CD4-positive, alpha-beta T cell (primary cell): Measurements from ENCODE around the gene NXPE4. TPM values are rescaled to one million over a fixed set of nuclear protein-coding genes. Genes with fewer than 3 reads are reported as not detected.

Source experiments
- ATAC-seq: fragments of 200-7000 bp; cut with Tn5 transposase; one replicate; pipeline ENCODE4 v1.10.0; 2022; ENCODE audit warnings: mild to moderate bottlenecking; ENCODE audit not compliant: poor library complexity
- CTCF ChIA-PET: fragments of 350-600 bp; sonication (Branson Sonifier 250); formaldehyde crosslinking; loops from one replicate; lab custom pipeline; 2021; ENCODE audit warnings: antibody characterized with exemption, inconsistent platforms; lab: Charles Lee
- POLR2A ChIA-PET: fragments of 350-600 bp; sonication (Branson Sonifier 250); formaldehyde crosslinking; loops from one replicate; lab custom pipeline; 2021; ENCODE audit warnings: antibody characterized with exemption, inconsistent platforms; lab: Charles Lee
- DNase-seq, 14 experiments: peaks; one replicate each; pipeline ENCODE4 v3.0.0-alpha.2; 2013 to 2020; ENCODE audit warnings: mixed read lengths in 2 of 14
- H3K27ac ChIP-seq, 2 donors: one replicate each; pipeline versions ENCODE4 v1.5.1 to v1.7.0; 2013; ENCODE audit warnings: low read length in 2 of 2, low read depth in 1 of 2, mild to moderate bottlenecking in 1 of 2
- H3K27me3 ChIP-seq, 2 experiments: 1 replicate in 1 of 2; 2 replicates in 1 of 2; pipeline versions ENCODE4 v1.6.1 to v1.7.0; 2013; ENCODE audit warnings: low read length in 2 of 2, control low read depth in 1 of 2, mild to moderate bottlenecking in 1 of 2, moderate library complexity in 1 of 2; ENCODE audit not compliant: insufficient read depth in 2 of 2, control insufficient read depth in 1 of 2
- H3K36me3 ChIP-seq: one replicate; pipeline ENCODE4 v1.6.1; 2013; ENCODE audit warnings: low read length, control low read depth; ENCODE audit not compliant: insufficient read depth
- H3K4me1 ChIP-seq: one replicate; pipeline ENCODE4 v1.6.1; 2013; ENCODE audit warnings: low read length, control low read depth; ENCODE audit not compliant: insufficient read depth
- H3K4me3 ChIP-seq: one replicate; pipeline ENCODE4 v1.5.1; 2013; ENCODE audit warnings: mild to moderate bottlenecking, low read length, moderate library complexity
- H3K9me3 ChIP-seq, 2 experiments: 1 replicate in 1 of 2; 2 replicates in 1 of 2; pipeline versions ENCODE4 v1.6.1 to v1.7.0; 2013; ENCODE audit warnings: low read length in 2 of 2, mild to moderate bottlenecking in 2 of 2, control low read depth in 1 of 2, moderate library complexity in 1 of 2; ENCODE audit not compliant: control insufficient read depth in 1 of 2, insufficient read depth in 1 of 2
- H3K27ac Mint-ChIP-seq: one replicate; pipeline ENCODE4 v1.8.0; 2020; ENCODE audit warnings: mixed read lengths
- H3K27me3 Mint-ChIP-seq: one replicate; pipeline ENCODE4 v1.8.0; 2021; ENCODE audit warnings: mixed read lengths
- H3K36me3 Mint-ChIP-seq: one replicate; pipeline ENCODE4 v1.8.0; 2021; ENCODE audit warnings: low read depth, mixed read lengths
- H3K4me1 Mint-ChIP-seq: one replicate; pipeline ENCODE4 v1.8.0; 2021; ENCODE audit warnings: low read depth, mixed read lengths
- H3K4me3 Mint-ChIP-seq: one replicate; pipeline ENCODE4 v1.8.0; 2020; ENCODE audit warnings: mild to moderate bottlenecking, mixed read lengths
- H3K9me3 Mint-ChIP-seq: one replicate; pipeline ENCODE4 v1.8.0; 2020; ENCODE audit warnings: mixed read lengths
- intact Hi-C, 2 experiments: fragments of 100-400 bp; cut with DNase I in 1 of 2; cut with micrococcal nuclease in 1 of 2; formaldehyde crosslinking; loops; one replicate each; pipeline versions ENCODE4 v1.15.1 to v1.9.0; 2023 to 2025; cut with DNase I, micrococcal nuclease
- total RNA-seq, 174 experiments: library from RNA in 2 of 174; stranded (reverse) in 2 of 174; gene quantifications; one replicate each; pipeline ENCODE4 v1.2.3 and lab custom pipeline; 2021 to 2026
- TF ChIP-seq, protein P1 (sequence below): fragments of 200-600 bp; IDR thresholded peaks from one replicate; pipeline ENCODE4 v1.8.0; 2022; ENCODE audit warnings: antibody characterized with exemption, mild to moderate bottlenecking

NXPE4 gene
- total RNA-seq, 2 experiments from 2014 or later = not detected

DNA sequence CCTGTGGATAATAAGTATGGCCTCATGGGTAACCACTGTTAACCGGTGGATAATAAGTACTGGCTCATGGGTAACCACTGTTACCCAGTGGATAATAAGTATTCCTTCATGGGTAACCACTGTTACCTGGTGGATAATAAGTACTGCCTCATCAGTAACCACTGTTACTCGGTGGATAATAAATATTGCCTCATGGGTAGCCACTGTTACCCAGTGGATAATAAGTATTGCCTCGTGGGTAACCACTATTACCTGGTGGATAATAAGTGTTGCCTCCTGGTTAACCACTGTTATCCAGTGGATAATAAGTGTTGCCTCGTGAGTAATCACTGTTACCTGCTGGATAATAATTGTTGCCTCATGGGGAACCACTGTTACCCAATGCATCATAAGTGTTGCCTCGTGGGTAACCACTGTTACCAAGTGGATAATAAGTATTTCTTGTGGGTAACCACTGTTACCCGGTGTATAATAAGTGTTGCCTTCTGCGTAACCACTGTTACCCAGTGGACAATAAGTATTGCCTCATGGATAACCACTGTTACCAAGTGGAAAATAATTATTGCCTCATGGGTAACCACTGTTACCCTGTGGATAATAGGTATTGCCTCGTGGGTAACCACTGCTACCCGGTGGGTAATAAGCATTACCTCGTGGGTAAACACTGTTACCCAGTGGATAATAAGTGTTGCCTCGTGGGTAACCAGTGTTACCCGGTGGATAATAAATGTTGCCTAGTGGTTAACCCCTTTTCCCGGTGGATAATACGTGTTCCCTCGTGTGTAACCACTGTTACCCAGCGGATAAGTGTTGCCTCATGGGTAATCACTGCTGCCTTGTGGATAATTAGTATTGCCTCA lies 26.6 kb upstream of the NXPE4 start:
- H3K4me3 ChIP-seq = no peak overlapping the region
- H3K27me3 ChIP-seq = no peaks in the 10 kb centered on the region
- POLR2A ChIA-PET = no interaction called here
- Mint-ChIP-seq H3K9me3 (no peaks in the 10 kb centered on the region), H3K4me3 (no peak overlapping the region), H3K4me1 (no peaks in the 10 kb centered on the region), H3K36me3 (no peaks in the 10 kb centered on the region), H3K27me3 (no peaks in the 10 kb centered on the region), H3K27ac (no peak overlapping the region)
- DNase-seq = no peak
- CTCF ChIA-PET = no interaction called here
- TF ChIP-seq, protein P1, sequence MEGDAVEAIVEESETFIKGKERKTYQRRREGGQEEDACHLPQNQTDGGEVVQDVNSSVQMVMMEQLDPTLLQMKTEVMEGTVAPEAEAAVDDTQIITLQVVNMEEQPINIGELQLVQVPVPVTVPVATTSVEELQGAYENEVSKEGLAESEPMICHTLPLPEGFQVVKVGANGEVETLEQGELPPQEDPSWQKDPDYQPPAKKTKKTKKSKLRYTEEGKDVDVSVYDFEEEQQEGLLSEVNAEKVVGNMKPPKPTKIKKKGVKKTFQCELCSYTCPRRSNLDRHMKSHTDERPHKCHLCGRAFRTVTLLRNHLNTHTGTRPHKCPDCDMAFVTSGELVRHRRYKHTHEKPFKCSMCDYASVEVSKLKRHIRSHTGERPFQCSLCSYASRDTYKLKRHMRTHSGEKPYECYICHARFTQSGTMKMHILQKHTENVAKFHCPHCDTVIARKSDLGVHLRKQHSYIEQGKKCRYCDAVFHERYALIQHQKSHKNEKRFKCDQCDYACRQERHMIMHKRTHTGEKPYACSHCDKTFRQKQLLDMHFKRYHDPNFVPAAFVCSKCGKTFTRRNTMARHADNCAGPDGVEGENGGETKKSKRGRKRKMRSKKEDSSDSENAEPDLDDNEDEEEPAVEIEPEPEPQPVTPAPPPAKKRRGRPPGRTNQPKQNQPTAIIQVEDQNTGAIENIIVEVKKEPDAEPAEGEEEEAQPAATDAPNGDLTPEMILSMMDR = no peak
- no peaks in the 10 kb centered on the region for H3K4me1 ChIP-seq
- peaks cover 0 to 9% of the 10 kb centered on the region in 2 experiments for H3K9me3 ChIP-seq
- ATAC-seq = no peak
- no peak overlapping the region for H3K27ac ChIP-seq
- intact Hi-C loops = no loop called here
- no peaks in the 10 kb centered on the region for H3K36me3 ChIP-seq

DNA sequence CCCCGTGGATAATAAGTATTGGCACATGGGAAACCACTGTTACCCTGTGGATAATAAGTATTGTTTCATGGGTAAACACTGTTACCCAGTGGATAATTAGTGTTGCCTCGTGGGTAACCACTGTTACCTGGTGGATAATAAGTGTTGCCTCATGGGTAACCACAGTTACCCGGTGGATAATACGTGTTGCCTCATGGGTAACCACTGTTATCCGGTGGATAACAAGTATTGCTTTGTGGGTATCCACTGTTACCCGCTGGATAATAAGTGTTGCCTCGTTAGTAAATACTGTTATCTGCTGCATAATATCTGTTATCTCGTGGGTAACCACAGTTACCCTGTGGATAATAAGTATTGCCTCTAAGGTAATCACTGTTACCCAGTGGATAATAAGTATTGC lies 25.5 kb upstream of the NXPE4 start:
- ATAC-seq (no peak), DNase-seq (no peak)
- no peaks in the 10 kb centered on the region for H3K9me3 Mint-ChIP-seq
- Histone ChIP-seq H3K4me3 (no peak overlapping the region), H3K36me3 (no peaks in the 10 kb centered on the region), H3K9me3 (peaks cover 0 to 7% of the 10 kb centered on the region in 2 experiments), H3K27ac (no peak overlapping the region), H3K4me1 (no peaks in the 10 kb centered on the region), H3K27me3 (no peaks in the 10 kb centered on the region)
- H3K4me1 Mint-ChIP-seq = no peaks in the 10 kb centered on the region
- POLR2A ChIA-PET = no interaction called here
- no peak overlapping the region for H3K4me3 Mint-ChIP-seq
- CTCF ChIA-PET = no interaction called here
- intact Hi-C loops = no loop called here
- H3K27me3 Mint-ChIP-seq = no peaks in the 10 kb centered on the region
- no peaks in the 10 kb centered on the region for H3K36me3 Mint-ChIP-seq
- TF ChIP-seq, protein P1 = no peak
- H3K27ac Mint-ChIP-seq = no peak overlapping the region

DNA sequence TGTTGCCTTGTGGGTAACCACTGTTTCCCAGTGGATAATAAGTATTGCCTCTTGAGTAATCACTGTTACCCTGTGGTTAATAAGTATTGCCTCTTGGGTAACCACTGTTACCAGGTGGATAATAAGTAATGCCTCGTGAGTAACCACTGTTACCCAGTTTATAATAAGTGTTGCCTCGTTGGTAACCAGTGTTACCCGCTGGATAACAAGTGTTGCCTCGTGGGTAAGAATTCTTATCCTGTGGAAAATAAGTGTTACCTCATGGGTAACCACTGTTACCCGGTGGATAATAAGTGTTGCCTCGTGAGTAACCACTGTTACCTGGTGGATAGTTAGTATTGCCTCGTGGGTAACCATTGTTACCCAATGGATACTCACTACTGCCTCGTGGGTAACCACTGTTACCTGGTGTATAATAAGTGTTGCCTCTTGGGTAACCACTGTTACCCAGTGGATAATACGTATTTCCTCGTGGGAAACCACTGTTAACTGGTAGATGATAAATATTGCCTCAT lies 24.1 kb upstream of the NXPE4 start:
- H3K9me3 Mint-ChIP-seq = no peaks in the 10 kb centered on the region
- no peaks in the 10 kb centered on the region for H3K9me3 ChIP-seq
- TF ChIP-seq, protein P1 = no peak
- DNase-seq (no peak), ATAC-seq (no peak)
- no peak overlapping the region for H3K4me3 ChIP-seq
- H3K27ac ChIP-seq = no peak overlapping the region
- intact Hi-C loops = no loop called here
- no peak overlapping the region for H3K4me3 Mint-ChIP-seq
- no peaks in the 10 kb centered on the region for H3K4me1 Mint-ChIP-seq
- no peaks in the 10 kb centered on the region for H3K27me3 ChIP-seq
- no peaks in the 10 kb centered on the region for H3K36me3 ChIP-seq
- CTCF ChIA-PET = no interaction called here
- POLR2A ChIA-PET = no interaction called here
- no peaks in the 10 kb centered on the region for H3K27me3 Mint-ChIP-seq
- no peak overlapping the region for H3K27ac Mint-ChIP-seq
- H3K4me1 ChIP-seq = no peaks in the 10 kb centered on the region
- no peaks in the 10 kb centered on the region for H3K36me3 Mint-ChIP-seq
